KOPT-K1 (cell line): ENCODE results near the gene CCL3.
"Not testable (repeated sequence)": the region's sequence is repeated elsewhere in the genome, so short reads cannot be mapped to it uniquely, and the experiment has no call there.

Experiments used
- H3K27ac ChIP-seq: fragments of 200-600 bp; sonication (generic); 2 replicates; pipeline ENCODE4 v1.5.1; 2016; ENCODE audit warnings: antibody characterized with exemption, mild to moderate bottlenecking, low read depth, low read length; ENCODE audit not compliant: poor library complexity, severe bottlenecking
- H3K36me3 ChIP-seq: fragments of 200-600 bp; sonication (generic); 2 replicates; pipeline ENCODE4 v1.5.1; 2017; ENCODE audit warnings: antibody characterized with exemption, mild to moderate bottlenecking, low read length, moderate library complexity; ENCODE audit not compliant: insufficient read depth
- H3K9me3 ChIP-seq: fragments of 200-600 bp; sonication (generic); 2 replicates; pipeline ENCODE4 v1.5.1; 2017; ENCODE audit warnings: antibody characterized with exemption, low read length, mild to moderate bottlenecking; ENCODE audit not compliant: insufficient read depth, poor library complexity, severe bottlenecking

The CCL3 gene

GRCh38 chr17:36104246-36104645 lies 14.3 kb upstream of the CCL3 start:
- not testable (repeated sequence) for H3K27ac ChIP-seq, H3K9me3 ChIP-seq, H3K36me3 ChIP-seq

GRCh38 chr17:36103401-36103975 lies 13.5 kb upstream of the CCL3 start, which contains the start of gene CCL4:
Gene CCL4 (plus strand): TSS chr17:36103827. CDS start chr17:36103906, 79 bp downstream.
- not testable (repeated sequence) for H3K36me3 ChIP-seq, H3K27ac ChIP-seq, H3K9me3 ChIP-seq

GRCh38 chr17:36099004-36099403 lies 9.1 kb upstream of the CCL3 start:
- H3K27ac ChIP-seq, H3K9me3 ChIP-seq, H3K36me3 ChIP-seq: not testable (repeated sequence)

GRCh38 chr17:36095992-36096391 lies 6.0 kb upstream of the CCL3 start:
- Histone ChIP-seq H3K27ac (no peak overlapping the region), H3K9me3 (no peaks in the 10 kb centered on the region), H3K36me3 (no peaks in the 10 kb centered on the region)

- no peaks in the 10 kb centered on the region for H3K36me3 ChIP-seq
- no peaks in the 10 kb centered on the region for H3K9me3 ChIP-seq
- no peak overlapping the region for H3K27ac ChIP-seq
These were observed 4.8 kb upstream of the CCL3 start for GRCh38 chr17:36094746-36095145.

GRCh38 chr17:36094232-36094631 lies 4.3 kb upstream of the CCL3 start:
- Histone ChIP-seq H3K27ac (no peak overlapping the region), H3K9me3 (no peaks in the 10 kb centered on the region), H3K36me3 (no peaks in the 10 kb centered on the region)

- H3K9me3 ChIP-seq, H3K27ac ChIP-seq, H3K36me3 ChIP-seq: not testable (repeated sequence)
These were observed 2.8 kb upstream of the CCL3 start for GRCh38 chr17:36092715-36093114.

- Histone ChIP-seq H3K9me3 (no peaks in the 10 kb centered on the region), H3K27ac (no peak overlapping the region), H3K36me3 (no peaks in the 10 kb centered on the region)
These were observed 2.3 kb upstream of the CCL3 start for GRCh38 chr17:36092230-36092629.

GRCh38 chr17:36089339-36089865 lies 541 bp downstream of the CCL3 start:
- no peaks in the 10 kb centered on the region for H3K9me3 ChIP-seq
- no peak overlapping the region for H3K27ac ChIP-seq
- no peaks in the 10 kb centered on the region for H3K36me3 ChIP-seq

GRCh38 chr17:36088670-36089338 lies 1.1 kb downstream of the CCL3 start:
- Histone ChIP-seq H3K9me3 (no peaks in the 10 kb centered on the region), H3K36me3 (no peaks in the 10 kb centered on the region), H3K27ac (no peak overlapping the region)

- not testable (repeated sequence) for H3K27ac ChIP-seq, H3K9me3 ChIP-seq, H3K36me3 ChIP-seq
These were observed 1.9 kb downstream of the CCL3 start for GRCh38 chr17:36087897-36088572.

- H3K9me3 ChIP-seq, H3K27ac ChIP-seq, H3K36me3 ChIP-seq: not testable (repeated sequence)
These were observed 2.5 kb downstream of the CCL3 start for GRCh38 chr17:36087471-36087870.

GRCh38 chr17:36086791-36087190 lies 3.2 kb downstream of the CCL3 start:
- H3K9me3 ChIP-seq, result no peaks in the 10 kb centered on the region
- H3K27ac ChIP-seq, result no peak overlapping the region
- H3K36me3 ChIP-seq, result no peaks in the 10 kb centered on the region

GRCh38 chr17:36085765-36086164 lies 4.2 kb downstream of the CCL3 start:
- H3K9me3 ChIP-seq, result no peaks in the 10 kb centered on the region
- H3K27ac ChIP-seq, result no peak overlapping the region
- H3K36me3 ChIP-seq, result no peaks in the 10 kb centered on the region

- not testable (repeated sequence) for H3K9me3 ChIP-seq, H3K36me3 ChIP-seq, H3K27ac ChIP-seq
These were observed 6.3 kb downstream of the CCL3 start for GRCh38 chr17:36083691-36084090.
